Caki2 (cell line): ENCODE measurements around the gene KLF4. TPM values are rescaled to one million over a fixed set of nuclear protein-coding genes. Genes with fewer than 3 reads are reported as not detected.
A peak's percentile ranks its signal among the peaks of the same experiment; 100 is the strongest.

Experiments used
- DNase-seq: peaks from one replicate; pipeline ENCODE4 v3.0.0-alpha.2; 2015; ENCODE audit warnings: low read depth
- in situ Hi-C: cut with HindIII; loops from 2 replicates; pipeline ENCODE4 v1.10.0; 2016; ENCODE audit warnings: low sequenced_read_pairs, low pct_unique_long_range_greater_than_20kb, mixed read lengths
- total RNA-seq: library from RNA; depleted of rRNA; stranded (reverse); fragments of >200 nt; shearing (Covaris generic); gene quantifications from 2 replicates; pipeline ENCODE4 v1.2.3, GENCODE V29; 2014; ENCODE audit warnings: low replicate concordance

KLF4 gene
- total RNA-seq, 1 experiment from 2014 or later: 8.0 TPM

DNA sequence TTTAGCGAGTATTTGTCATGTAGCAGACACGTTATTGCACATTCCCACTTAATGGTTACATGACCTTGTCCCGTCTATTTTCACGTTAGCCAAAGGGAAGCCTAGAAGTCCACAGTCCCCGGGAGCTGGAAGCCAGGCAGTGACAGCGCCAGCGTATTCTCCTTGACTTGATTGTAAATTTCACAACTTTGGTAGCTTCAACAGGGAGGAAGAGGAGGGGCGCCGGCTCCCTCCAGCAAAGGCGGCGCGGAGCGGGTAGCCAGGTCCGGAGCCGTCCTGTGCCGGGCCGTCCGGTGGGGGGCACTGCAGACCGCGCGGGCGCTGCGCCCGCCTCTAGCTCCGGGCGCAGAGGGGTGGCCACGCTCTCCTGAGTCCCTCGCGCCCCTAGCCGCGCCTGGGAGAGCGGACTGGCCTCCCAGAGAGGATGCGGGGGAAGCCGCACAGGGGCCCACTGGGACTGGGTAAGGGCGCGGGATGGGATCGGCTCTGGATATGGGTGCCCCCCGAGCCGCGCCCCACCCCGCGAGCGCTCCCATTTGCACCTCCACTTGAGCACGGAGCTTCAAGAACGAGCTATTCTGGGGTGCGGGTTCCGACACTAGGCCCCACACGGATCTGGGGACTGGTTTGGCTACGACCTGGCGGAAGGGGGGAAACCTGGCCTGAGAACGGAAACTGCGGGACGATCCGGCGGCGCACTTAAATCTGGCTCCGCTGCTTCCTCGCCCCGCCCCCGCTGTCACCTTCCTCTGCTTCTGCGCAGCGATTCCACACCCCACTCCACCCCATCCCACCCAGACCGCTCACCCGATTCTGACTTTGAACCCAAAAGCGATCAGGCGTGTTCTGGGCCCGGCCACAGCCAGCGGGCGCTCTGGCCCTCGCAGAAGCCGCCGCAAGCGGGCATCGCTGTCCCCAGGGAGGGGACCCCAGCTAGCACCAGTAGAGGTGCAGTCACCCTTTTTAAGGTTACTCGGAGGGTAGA is 23.8 kb downstream of the KLF4 start:
- in situ Hi-C loops: no loop called here
- DNase-seq: peak; percentile 66

DNA sequence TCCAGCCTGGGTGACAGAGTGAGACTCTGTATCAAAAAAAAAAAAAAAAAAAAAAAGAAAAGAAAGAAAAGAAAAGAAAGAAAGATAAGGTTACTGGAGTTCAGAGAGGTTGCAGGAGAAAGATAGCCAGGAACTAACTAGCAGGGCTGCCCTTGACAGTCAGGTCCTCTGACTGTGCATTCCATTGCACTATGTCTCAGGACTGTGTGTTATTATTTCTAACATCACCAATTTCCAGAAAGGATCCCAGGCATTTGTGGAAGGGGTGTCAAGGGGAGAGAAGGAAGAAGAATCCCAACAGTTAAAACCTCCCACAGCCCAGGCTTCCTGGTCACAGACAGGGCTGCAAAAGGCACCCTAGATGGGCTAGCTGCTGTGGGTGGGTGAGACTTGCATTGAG is 25.1 kb downstream of the KLF4 start:
- in situ Hi-C loops: no loop called here
- no peak for DNase-seq

DNA sequence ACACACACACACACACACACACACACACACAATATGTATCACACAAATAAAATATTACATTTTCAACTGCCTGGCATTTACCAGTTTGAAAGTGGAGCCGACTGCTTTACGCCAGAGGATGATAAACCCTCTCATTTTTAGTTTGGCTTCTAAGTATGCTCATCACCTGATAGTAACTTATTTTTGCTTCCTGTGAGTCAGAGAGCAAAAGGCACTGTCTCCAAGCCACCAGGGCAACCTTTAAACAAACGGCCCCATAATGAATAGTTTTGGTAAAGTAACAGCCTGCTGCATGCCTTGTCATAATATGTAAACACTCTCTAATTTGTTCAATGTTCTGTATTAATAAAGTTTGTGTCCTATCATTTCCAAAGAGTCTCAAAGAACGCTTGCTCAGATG is 26.9 kb downstream of the KLF4 start:
- DNase-seq: no peak
- in situ Hi-C loops: no loop called here

DNA sequence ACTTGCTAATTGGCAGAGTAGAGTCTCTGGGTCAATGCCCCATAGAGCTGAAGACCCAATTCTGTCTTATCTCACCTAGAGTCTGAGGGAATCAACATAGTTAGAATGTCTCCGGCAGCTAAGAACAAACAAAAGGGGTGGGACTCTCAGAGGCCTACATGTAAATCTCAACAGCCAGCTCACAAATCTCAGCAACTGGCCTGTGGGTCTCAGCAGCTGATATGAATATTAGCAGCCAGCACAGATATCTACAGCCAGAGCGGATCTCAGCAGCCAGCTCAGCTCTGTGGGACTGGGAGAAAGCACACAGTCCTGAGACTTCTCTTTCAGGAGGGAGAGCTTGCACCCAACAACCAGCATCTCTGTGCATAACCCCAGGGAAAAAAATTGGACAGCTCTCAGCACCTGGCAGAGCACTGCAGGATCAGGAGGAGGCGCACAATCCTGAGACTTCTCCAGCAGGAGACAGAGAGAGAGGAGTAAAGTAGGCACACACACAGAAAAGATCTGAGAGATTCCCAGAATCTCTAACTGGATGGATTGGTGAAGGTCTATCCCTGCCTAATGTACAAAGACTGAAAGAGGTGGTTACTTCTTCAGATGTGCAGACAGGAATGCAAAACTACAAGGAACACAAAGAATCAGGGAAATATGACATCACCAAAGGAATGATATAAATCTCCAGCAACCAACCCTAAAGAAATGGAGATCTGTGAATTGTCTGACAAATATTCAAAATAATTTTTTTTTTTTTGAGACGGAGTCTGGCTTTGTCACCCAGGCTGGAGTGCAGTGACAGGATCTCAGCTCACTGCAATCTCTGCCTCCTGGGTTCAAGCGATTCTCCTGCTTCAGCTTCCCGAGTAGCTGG is 29.2 kb downstream of the KLF4 start:
- in situ Hi-C loops: no loop called here
- no peak for DNase-seq

DNA sequence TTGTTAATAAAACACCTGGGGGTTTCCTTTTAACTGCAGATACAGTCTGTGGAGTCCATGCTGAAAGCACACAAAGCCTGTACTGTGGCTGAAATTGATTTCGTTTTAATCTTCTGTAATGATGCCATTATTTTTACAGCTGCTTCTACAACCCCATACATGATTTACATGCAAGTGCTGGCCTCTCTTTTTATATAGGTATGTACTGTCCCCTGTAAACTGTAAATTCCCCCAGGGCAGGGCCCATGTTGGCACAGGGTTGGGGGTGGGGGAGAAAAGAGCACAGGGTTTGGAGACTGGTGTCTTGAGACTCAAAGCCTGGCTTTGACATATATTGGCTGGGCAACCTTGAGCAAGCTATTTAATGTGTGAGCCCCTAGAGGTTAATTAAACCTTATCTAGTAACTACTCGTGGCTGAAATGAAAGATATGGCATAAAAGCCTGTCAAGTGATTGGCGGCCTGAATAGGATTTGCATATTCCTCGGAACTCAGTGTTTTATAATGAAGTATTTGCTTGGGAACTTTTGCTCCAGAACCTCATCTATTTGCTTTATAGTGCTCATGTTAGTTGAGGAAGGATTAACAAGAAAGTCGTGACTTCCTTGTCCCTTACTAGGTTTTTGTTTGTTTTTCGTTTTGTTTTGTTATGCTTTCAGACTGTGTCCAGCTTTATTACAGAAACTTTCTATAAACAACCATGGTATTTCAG is 34.0 kb downstream of the KLF4 start:
- no peak for DNase-seq
- in situ Hi-C loops: no loop called here

DNA sequence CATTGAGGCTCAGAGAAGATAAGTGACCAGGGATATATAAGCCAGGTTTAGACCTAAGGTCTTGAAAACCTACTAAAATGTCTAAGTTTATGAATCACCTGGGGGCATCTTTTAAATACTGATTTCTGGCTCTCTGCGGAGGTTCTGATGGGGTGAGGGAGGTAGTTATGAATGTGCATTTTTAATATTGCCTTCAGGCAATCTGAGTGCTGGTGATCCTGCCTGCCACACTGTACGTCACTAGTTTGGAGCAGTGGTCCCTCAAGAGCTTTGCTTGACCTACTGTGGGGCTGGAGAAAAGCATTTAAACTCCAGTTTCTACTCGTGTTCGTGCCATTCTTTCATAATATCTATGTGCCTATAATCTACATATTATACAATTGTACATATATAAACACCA is 36.1 kb downstream of the KLF4 start:
- in situ Hi-C loops: no loop called here
- no peak for DNase-seq

DNA sequence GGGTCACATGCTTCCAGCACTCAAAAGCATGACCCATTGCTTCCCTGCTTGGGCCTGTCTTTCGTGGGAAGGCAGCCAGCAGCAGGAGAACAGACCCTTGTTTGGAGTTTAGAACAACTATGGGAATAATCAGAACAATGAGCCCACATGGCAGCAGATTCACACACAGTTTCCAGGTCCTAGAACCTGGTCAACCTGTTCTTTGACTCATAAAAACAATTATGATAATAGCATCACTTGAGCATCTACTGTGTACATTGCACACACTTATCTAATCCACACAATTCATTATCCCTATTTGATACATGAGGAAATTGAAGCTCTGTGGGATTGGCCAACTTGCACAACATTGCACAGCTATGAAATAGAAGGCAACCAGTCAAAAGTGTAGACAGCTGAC is 41.7 kb downstream of the KLF4 start:
- in situ Hi-C loops: no loop called here
- no peak for DNase-seq

DNA sequence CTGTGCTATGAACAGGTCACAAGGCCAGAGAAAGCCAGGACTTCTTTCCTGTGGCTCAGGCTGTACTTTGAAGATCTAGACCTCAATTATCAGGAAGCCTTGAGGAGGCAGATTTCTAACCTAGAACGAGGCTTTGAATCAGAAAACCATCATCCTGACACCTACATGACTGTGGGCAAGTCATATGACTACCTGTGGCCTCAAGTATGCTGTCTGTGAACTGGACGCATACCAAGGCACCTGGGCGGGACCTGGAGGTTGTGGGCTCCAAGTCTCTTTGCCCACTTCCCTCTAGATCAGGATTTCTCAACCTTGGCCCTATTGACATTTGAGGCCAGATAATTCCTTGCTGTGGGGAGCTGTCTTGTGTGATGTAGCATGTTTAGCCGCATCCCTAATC is 42.5 kb downstream of the KLF4 start:
- in situ Hi-C loops: no loop called here

DNA sequence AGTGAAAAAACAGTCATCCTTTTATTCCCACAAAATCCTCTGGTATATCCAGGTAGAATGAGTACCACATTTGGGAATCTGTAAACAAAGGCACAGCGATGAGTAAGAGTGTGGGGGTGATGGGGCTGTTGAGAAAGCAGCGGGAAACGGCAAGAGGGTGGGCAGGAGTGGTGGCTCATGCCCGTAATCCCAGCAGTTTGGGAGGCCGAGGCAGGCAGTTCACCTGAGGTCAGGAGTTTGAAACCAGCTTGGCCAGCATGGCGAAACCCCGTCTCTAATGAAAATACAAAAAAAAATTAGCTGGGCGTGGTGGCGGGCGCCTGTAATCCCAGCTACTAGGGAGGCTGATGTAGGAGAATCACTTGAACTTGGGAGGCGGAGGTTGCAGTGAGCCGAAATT is 43.1 kb downstream of the KLF4 start:
- in situ Hi-C loops: no loop called here
- DNase-seq: no peak

More for the DNA sequence above, 42.5 kb downstream of the KLF4 start:
- DNase-seq: no peak

DNA sequence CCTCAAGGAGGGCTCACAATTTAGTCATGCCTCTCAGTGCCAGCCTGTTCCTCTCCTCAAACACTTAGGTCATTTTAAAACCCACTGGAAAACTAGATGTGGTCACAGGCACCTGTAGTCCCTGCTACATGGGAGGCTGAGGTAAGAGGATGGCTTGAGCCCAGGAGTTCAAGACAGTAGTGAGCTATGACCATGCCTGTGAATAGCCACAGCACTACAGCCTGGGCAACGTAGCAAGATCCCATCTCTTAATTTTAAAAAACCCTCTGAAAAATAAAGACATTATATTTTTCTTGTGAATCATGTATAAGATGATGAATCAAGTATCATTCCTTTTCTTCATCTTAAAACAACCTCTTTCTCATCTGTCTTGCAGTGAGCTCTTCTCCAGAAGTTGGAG is 45.8 kb downstream of the KLF4 start:
- no peak for DNase-seq
- in situ Hi-C loops: no loop called here

DNA sequence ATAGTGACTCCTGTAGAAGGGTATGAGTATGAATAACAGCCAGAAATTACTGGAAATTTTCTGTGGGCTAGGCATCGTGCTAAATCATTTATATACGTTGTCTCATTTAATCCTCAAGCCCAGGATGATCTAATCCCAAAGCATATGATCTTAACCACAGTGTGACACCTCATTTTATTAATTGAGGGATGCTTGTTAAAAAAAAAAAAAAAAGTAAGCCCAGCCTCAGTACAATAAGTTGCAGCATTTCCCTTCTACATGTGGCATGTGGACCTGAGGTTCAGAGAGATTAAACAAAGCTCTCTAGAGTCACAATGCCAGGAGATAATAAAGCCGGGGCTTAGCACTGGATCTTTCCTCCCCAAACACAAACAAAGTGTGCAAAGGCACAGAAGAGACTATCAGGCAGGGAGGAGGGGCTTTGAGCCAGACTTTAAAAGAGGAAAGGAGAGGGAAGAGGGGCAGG is 49.5 kb downstream of the KLF4 start:
- no peak for DNase-seq
- in situ Hi-C loops: no loop called here

DNA sequence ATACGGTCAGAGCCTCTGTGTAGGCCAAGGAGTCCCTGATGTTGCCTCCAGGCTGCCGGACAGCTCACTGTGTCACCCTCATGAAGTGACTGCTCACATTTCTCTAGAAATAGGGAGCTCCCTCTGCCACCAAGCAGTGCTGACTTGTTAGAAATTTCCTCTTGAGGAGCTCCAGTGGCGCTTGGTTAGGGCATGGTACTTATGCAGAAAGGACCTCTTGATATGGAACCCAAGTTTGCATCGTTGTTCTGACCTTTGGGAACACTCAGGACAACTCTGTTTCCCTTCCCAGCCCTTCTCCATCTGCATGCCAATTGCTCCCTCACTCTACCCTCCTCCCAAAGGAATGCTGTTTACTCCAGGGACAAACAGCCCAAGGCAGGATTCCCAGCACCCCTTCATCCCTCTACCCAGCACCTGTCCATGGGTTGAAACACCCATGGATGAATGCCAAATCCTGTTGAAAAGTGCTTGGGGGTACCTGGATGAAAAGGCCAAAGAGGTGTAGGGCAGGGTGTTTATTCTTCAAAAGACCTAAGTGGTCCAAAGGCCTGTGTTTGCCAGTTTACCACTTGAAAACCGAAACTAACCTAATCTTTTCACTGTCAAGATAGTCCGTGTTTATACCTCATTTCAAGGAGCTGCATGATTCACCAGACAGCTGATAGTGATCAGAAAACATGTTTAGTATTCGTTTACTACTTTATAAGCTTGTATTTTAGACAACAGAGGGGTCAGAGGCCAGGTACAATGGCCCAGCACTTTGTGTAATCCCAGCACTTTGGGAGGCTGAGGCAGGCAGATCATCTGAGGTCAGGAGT is 51.1 kb downstream of the KLF4 start:
- no peak for DNase-seq
- in situ Hi-C loops: no loop called here

DNA sequence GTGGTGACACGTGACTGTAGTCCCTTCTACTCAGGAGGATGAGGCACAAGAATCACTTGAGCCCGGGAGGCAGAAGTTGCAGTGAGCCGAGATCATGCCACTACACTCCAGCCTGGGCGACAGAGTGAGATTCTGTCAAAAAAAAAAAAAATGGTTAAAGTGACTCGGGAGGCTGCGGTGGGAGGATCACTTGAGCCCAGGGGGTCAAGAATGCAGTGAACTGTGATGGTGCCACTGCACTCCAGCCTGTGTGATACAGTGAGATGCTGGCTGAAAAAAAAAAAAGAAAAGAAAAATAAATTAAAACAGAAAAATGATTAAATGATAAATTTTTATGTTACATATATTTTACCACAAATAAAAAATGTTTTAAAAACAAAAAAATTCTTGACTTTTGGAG is 51.9 kb downstream of the KLF4 start:
- DNase-seq: no peak

DNA sequence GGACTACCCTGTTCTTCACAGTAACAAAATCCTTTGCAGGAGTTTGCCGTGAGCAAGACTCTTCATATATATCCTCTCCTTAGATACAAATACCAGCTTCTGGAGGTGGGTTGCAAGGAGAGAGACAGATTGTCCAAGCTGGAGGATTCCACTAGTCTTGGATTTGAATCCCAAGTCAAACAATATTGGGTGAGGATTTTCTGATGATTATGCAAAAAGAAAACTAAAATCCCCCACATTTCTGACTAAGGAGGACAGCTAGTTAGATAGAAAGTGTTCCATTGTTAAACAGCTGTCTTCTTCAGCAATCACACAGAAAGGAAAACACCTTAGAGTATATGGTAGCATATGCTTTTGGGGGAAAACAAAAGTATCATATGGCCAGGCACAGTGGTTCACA is 54.2 kb downstream of the KLF4 start:
- in situ Hi-C loops: no loop called here

More for the DNA sequence above, 51.9 kb downstream of the KLF4 start:
- in situ Hi-C loops: no loop called here

More for the DNA sequence above, 54.2 kb downstream of the KLF4 start:
- no peak for DNase-seq
